Smooth muscle cell of the coronary artery (primary cell): Measurements from ENCODE around the gene THAP12. TPM values are rescaled to one million over a fixed set of nuclear protein-coding genes. Genes with fewer than 3 reads are reported as not detected.

Experiments used
- total RNA-seq: library from RNA; depleted of rRNA; stranded (reverse); fragments of >200 nt; gene quantifications from 2 replicates; pipeline ENCODE4 v1.2.3, GENCODE V29; 2014; ENCODE audit warnings: low replicate concordance

THAP12 gene, protein sequence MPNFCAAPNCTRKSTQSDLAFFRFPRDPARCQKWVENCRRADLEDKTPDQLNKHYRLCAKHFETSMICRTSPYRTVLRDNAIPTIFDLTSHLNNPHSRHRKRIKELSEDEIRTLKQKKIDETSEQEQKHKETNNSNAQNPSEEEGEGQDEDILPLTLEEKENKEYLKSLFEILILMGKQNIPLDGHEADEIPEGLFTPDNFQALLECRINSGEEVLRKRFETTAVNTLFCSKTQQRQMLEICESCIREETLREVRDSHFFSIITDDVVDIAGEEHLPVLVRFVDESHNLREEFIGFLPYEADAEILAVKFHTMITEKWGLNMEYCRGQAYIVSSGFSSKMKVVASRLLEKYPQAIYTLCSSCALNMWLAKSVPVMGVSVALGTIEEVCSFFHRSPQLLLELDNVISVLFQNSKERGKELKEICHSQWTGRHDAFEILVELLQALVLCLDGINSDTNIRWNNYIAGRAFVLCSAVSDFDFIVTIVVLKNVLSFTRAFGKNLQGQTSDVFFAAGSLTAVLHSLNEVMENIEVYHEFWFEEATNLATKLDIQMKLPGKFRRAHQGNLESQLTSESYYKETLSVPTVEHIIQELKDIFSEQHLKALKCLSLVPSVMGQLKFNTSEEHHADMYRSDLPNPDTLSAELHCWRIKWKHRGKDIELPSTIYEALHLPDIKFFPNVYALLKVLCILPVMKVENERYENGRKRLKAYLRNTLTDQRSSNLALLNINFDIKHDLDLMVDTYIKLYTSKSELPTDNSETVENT
- total RNA-seq = 15.9 and 33.0 TPM in 2 replicates

GRCh38 chr11:76380977-76381719, at the start of gene THAP12, which contains the start of gene GVQW3:
TSS of gene THAP12 (minus strand) at chr11:76381132. CDS start at chr11:76380836, 296 bp downstream.
TSS of gene GVQW3 (plus strand) at chr11:76381323. CDS start at chr11:76381829, 506 bp downstream.

Other genes starting within 250 kb of the THAP12 start
- 0.75 and 3.2 TPM in 2 replicates for gene WNT11, start 174.6 kb downstream of the THAP12 start, total RNA-seq
- gene GVQW3, start 191 bp upstream of the THAP12 start, total RNA-seq = 1.2 and 1.4 TPM in 2 replicates
- gene EMSY, start 63.9 kb upstream of the THAP12 start, total RNA-seq = 5.1 and 6.8 TPM in 2 replicates